GM18505 (cell line): ENCODE results near the gene NR5A1.

Source experiments
- ATAC-seq: cut with Tn5 transposase; IDR thresholded peaks from one replicate; pipeline ENCODE4 v1.9.1; 2021; ENCODE audit not compliant: unreplicated experiment
- POLR2A ChIP-seq: IDR thresholded peaks from 4 replicates; pipeline ENCODE4 v1.6.1; 2011; ENCODE audit warnings: borderline replicate concordance; ENCODE audit not compliant: insufficient read depth, insufficient read length; ENCODE audit errors: extremely low read depth

Gene NR5A1

DNA sequence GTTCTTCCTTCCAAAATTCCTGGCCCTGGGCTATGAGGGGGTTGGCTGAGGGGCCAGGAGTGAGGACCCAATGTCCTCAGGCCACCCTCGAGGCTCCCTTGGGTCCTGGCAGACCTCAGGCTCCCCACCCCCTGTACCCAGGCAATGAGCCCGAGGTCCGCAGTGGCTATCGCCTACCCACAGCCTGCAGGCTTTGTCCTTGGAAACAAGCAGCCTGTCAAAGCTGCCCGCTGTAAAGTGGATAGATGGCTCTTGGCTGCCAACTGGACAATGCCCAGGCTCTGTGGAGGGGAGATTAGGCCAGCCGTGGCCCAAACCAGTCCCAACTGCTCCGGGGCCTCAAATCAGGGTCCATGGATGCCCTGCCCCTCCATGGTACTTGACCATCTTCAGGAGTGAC, 59.2 kb downstream of the NR5A1 start:
- ATAC-seq: no peak
- TF ChIP-seq POLR2A: no peak

DNA sequence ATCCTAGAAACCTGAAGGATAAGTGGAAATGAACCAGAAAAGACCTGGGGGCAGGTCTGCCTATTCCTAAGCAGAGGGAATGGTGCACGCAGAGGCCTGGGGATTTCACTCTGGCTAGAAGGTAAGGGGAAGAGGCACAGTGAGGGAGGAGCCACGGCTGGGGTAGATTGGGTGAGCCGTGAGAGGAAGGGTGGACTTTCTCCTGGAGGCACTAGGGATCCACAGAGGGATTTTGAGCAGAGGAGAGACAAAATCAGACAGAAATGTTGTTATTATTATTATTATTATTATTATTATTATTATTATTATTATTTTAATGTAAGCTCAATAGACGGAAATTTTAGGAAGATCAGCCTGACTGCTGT, 59.9 kb downstream of the NR5A1 start:
- ATAC-seq: no peak
- TF ChIP-seq POLR2A: no peak

DNA sequence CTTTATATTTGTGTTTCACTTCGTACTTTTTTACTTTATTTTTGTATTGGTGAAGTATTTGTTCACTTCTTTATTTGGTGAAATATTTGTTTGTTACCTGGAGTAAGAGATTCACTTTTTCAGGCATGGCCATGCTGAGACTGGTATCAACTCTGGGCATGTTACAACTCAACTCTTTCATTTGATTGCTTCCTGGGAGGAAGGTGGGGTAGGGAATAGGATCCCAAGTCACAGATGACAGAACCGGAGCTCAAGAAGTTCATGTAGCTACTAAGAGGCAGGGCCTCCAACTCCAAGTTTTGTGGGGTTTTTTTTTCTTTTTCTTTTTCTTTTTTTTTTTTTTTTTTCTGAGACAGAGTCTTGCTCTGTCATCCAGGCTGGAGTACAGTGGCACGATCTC, 63.0 kb downstream of the NR5A1 start:
- TF ChIP-seq POLR2A: no peak
- no peak for ATAC-seq

DNA sequence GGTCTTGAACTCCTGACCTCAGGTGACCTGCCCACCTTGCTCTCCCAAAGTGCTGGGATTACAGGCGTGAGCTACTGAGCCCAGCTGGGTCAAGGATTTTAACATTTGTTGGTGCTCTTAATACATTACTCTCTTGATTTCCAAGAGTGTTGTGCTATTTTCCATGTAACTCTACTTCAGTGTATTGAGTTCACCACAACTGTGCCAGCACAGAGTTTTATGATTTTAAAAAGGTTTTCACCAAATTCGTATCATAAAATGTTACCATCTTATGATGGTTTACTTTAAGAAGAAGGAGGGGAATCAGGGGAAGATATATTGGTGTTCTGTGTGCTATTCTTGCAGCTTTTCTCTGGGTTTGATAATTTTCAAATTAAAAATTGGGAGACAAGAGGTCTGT, 63.6 kb downstream of the NR5A1 start:
- TF ChIP-seq POLR2A: no peak
- ATAC-seq: no peak

DNA sequence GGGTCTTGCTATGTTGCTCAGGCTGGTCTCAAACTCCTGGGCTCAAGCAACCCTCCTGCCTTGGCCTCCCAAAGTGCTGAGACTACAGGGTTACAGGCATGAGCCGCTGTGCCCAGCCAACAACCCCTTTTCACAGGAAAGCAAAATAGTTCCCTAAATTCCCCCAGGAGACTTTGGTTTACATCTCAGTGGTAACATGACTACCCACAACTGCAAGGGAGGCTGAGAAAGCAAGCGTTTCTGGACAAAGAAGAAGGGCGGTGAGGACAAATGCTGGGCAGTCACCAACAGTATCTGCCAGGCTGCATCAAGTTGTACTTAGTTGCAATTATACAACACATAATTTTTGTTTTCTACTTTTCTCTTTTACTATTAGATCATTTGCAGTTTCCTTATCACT, 64.4 kb downstream of the NR5A1 start:
- no peak for TF ChIP-seq POLR2A
- no peak for ATAC-seq

DNA sequence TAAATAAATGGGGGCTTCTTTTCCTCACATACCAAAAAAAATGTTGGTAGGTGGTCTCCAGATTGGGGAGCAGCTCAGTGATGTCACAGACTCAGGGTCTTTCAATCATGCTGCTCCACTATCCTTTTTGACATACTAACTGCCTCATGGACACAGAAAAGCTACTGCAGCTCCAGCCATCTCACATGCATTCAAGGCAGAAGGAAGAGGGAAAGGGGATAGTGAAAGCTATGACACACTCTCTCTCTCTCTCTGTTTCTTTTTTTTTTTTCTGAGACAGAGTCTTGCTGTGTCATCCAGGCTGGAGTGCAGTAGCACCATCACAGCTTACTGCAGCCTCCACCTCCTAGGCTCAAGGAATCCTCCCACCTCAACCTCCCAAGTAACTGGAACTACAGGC, 64.8 kb downstream of the NR5A1 start:
- no peak for TF ChIP-seq POLR2A
- ATAC-seq: no peak

DNA sequence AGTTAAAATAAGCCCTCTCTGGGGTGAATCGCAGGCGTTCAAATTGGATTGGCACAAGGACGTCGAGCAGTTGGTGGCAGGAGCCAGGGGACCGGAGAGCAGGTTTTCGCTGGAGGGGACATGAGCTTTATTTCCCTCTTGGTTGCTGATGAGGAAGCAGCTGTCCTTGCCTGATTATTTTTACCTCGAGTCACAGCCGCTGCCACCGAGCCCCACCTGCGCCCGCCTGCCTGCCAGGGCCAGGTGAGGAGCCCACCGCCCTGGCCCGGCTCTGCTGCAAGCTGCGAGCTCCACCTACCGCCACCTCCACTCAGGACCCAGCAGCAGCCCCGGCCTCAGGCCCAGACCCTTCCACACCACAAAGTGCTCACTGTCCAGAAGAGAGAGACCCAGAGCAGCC, 65.9 kb downstream of the NR5A1 start:
- no peak for TF ChIP-seq POLR2A
- no peak for ATAC-seq

DNA sequence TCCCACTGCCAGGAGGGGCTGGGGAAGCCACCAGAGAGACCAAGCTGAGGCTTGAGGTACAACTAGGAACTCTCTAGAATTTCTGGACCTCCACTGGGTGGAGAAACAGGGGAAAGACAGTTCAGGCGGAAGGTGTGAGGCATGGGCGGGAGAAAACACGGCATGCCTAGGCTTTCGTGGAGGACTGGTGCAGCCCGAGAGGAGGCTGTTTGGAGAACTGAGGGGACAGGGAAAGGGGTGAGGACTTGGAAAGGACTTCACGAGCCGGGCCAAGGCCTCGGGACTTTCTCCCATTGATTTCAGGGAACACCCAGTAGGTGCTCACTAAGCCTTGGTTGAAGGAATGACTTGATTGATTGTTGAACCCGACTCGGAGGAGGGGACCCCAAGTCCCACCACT, 66.4 kb downstream of the NR5A1 start:
- no peak for TF ChIP-seq POLR2A
- no peak for ATAC-seq

DNA sequence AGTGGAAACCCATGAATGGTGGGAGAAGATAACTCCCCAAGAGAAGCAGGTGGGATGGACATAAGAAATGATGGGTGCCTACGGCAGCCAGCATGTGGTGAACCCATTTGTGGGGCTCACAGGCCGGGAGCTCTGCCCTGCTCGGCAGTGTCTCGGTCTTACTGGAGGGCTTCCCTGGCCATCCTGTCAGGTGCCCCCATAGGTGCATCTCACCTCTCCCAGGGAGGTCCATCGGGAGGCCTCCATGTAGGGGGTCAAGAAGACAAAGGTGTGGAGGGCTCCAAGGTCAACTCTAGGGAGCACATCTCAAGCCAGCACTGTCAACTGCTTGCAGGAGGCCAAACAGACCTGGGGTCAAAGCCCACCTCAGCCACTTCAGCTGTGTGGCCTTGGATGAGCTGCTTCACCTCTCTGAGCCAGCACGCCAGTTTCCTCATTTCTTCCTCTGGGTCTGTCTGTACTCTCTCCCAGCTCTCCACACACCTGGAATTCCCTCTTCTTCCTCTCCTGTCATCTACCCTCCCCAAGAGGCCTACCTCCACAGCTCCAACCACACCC, 67.4 kb downstream of the NR5A1 start:
- TF ChIP-seq POLR2A: no peak
- no peak for ATAC-seq

DNA sequence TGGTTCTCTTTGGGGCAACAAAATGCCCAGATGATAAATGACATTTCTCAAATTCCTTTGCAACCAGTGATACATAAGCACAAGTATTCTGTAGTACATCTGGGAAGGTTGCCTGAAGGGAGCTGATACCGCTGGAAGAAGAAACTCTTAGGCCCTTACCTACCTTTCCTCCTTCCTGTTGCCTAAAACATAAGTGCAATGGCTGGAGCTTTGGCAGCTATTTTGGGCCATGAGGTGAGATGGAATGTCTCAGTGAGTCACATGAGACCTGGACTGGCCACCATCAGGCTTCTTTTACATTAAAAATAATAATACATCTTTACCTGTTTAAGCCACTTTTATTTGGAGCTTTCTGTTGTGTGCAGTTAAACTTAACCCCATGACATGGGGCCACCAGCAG, 68.1 kb downstream of the NR5A1 start:
- no peak for TF ChIP-seq POLR2A
- ATAC-seq: no peak

DNA sequence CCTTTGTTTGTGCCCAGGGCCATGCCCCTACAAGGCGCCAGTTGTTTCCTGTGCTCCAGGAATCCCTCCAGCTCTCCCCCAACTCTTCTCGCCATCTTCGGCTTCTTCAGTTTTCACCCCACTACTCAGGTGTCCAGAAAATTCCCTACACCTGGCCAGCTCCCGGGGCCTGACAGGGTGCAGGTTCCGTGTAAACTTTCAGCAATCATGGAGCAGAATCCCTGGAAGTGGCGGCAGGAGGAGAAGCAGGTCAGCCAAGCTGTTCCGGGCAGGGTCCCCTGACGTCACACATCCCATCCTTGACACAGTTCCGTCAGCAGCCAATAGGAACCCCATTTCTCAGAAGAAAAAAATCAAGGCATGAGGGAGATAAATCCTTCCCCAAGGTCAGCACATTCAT, 69.1 kb downstream of the NR5A1 start:
- no peak for ATAC-seq
- no peak for TF ChIP-seq POLR2A

DNA sequence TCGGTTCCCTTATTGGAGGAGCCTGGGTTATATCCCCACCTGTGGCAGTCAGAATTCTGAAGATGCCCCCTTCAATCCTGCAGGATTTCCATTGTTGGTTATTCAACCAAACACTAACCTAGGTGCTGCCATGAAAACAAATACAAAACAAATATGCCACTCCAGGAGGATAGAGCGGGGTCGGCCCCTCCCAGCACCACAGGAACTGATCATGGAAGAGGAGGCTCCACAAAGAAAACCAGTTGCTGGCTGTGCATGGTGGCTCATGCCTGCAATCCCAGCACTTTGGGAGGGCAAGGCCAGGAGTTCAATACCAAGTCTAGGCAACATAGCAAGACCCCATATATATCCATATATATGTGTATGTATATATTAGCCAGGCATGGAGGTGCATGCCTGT, 70.1 kb downstream of the NR5A1 start:
- ATAC-seq: no peak
- TF ChIP-seq POLR2A: no peak

DNA sequence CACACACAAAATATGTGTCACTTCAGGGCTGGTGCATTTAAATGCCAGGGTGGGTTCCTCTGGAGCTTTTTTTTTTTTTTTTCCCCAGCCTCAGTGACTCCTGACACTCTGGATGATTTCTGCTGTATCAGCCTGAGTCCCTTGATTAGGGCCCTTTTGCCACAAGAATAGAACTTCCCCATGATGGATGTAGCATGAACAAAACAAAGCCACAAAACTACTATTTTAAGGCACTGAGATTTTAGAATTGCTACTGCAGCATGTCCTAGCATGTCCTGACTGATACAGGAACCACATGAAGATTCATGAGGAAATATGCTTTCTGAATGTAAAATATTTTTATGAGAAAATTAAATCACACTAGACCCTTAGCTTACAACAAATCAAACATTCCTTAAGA, 70.9 kb downstream of the NR5A1 start:
- ATAC-seq: no peak
- no peak for TF ChIP-seq POLR2A
